ENCODE results near the gene SIGLEC7. TPM values are rescaled to one million over a fixed set of nuclear protein-coding genes. Genes with fewer than 3 reads are reported as not detected.

Gene SIGLEC7
- total RNA-seq, 4 donors from 2014 or later: not detected

DNA sequence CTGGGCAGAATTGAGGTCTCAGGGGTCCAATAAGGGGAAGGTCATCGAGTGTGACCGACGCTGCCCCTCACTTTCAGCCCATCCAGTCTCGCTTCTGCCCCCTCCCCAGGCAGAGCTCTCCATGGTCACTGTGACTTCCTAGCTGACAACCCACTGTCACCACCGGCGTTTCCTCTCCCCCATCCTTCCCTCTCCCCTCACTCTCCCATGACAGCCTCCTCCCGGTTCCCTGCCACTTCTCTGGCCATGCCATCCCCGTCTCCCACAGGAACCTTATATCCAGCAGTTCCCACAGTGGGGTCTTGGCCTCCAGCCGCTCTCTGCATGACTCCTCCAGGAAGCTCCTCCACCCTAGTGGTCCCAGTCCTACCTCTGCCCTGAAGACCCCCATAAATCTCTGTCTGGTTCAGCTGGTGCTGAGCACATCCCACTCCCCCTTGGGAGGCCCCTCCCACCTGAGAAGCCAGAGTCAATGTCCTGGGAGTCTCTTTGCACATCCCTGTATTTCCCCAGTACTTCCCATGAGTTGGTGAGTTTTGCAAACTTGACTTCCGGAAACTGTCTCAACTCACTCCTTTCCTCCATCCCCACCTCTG, 58.1 kb downstream of the SIGLEC7 start:
- no peak overlapping the region for H3K4me3 ChIP-seq (ENCODE audit: low read depth, poor library complexity, severe bottlenecking)
- intact Hi-C loops (cut with DNase I; ENCODE audit: low total_unique reads): no loop called here
- DNase-seq (ENCODE audit: low spot score in 2 of 2): no peak
- no peak for TF ChIP-seq POLR2A (IDR thresholded peaks at IDR 0.05)
- TF ChIP-seq, protein P1, sequence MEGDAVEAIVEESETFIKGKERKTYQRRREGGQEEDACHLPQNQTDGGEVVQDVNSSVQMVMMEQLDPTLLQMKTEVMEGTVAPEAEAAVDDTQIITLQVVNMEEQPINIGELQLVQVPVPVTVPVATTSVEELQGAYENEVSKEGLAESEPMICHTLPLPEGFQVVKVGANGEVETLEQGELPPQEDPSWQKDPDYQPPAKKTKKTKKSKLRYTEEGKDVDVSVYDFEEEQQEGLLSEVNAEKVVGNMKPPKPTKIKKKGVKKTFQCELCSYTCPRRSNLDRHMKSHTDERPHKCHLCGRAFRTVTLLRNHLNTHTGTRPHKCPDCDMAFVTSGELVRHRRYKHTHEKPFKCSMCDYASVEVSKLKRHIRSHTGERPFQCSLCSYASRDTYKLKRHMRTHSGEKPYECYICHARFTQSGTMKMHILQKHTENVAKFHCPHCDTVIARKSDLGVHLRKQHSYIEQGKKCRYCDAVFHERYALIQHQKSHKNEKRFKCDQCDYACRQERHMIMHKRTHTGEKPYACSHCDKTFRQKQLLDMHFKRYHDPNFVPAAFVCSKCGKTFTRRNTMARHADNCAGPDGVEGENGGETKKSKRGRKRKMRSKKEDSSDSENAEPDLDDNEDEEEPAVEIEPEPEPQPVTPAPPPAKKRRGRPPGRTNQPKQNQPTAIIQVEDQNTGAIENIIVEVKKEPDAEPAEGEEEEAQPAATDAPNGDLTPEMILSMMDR (IDR thresholded peaks at IDR 0.05): no peak
- WGBS, 2 donors: 67 to 68% methylated on average over 10 of the region's 10 CpGs

DNA sequence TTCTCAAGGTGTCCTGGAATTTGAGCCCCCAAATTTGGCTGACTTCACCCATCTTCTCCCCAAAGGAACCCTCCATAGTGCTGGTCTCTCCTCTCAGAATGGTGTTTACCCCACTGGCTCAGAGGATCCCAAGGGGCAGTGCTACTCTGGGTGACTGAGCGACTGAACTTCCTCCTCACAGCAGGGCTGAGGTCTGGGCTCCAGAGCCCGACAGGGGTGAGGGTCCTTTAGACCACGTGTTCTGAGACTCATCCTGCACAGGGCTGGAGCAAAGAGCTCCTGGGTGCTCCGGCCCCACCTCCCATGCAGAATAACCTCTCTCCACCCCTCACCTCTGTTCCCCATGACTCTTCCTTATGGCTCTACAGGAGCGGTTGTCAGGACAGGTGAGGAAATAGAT, 59.6 kb downstream of the SIGLEC7 start:
- WGBS, 2 donors: 50 to 58% methylated on average over 5 of the region's 5 CpGs
- no peak overlapping the region for H3K4me3 ChIP-seq (ENCODE audit: low read depth, poor library complexity, severe bottlenecking)
- TF ChIP-seq POLR2A (IDR thresholded peaks at IDR 0.05): no peak
- TF ChIP-seq, protein P1 (IDR thresholded peaks at IDR 0.05): no peak
- intact Hi-C loops (cut with DNase I; ENCODE audit: low total_unique reads): no loop called here
- DNase-seq (ENCODE audit: low spot score in 2 of 2): no peak

Other genes with a start within 250 kb of the SIGLEC7 start
- under 1 TPM; 0.47 to 0.84 (median 0.74) TPM for gene KLK4, start 230.9 kb upstream of the SIGLEC7 start, total RNA-seq
- gene KLK5, start 189.3 kb upstream of the SIGLEC7 start, total RNA-seq: 100 to 1,000 TPM; 179 to 310 (median 271) TPM
- 1 to 10 TPM in 3 of 4 donors, under 1 TPM in 1; 0.27 to 9.5 (median 5.1) TPM for gene KLK6, start 172.7 kb upstream of the SIGLEC7 start, total RNA-seq
- gene KLK7, start 158.4 kb upstream of the SIGLEC7 start, total RNA-seq: 100 to 1,000 TPM; 206 to 251 (median 224) TPM
- gene KLK8, start 140.7 kb upstream of the SIGLEC7 start, total RNA-seq: 100 to 1,000 TPM in 3 of 4 donors, 10 to 100 TPM in 1; 67.1 to 117 (median 106) TPM
- gene KLK10, start 122.6 kb upstream of the SIGLEC7 start, total RNA-seq: 10 to 100 TPM; 30.0 to 94.1 (median 57.2) TPM
- 100 to 1,000 TPM; 219 to 420 (median 258) TPM for gene KLK11, start 115.7 kb upstream of the SIGLEC7 start, total RNA-seq
- 1 to 10 TPM in 1 of 4 donors, under 1 TPM in 1, not detected in 2; 0.96 to 2.1 TPM for gene KLK12, start 107.3 kb upstream of the SIGLEC7 start, total RNA-seq
- 10 to 100 TPM in 1 of 4 donors, 1 to 10 TPM in 3; 8.6 to 39.1 (median 9.5) TPM for gene KLK13, start 77.2 kb upstream of the SIGLEC7 start, total RNA-seq
- 10 to 100 TPM in 3 of 4 donors, 1 to 10 TPM in 1; 8.3 to 18.3 (median 12.2) TPM for gene KLK14, start 59.4 kb upstream of the SIGLEC7 start, total RNA-seq
- 10 to 100 TPM; 11.3 to 18.1 (median 16.7) TPM for gene CTU1, start 33.9 kb upstream of the SIGLEC7 start, total RNA-seq
- 1 to 10 TPM in 2 of 4 donors, under 1 TPM in 2; 0.15 to 2.7 (median 1.2) TPM for gene SIGLEC9, start 17.4 kb upstream of the SIGLEC7 start, total RNA-seq
- gene CD33, start 82.8 kb downstream of the SIGLEC7 start, total RNA-seq: 1 to 10 TPM; 1.4 to 2.5 (median 2.1) TPM
- not detected for gene SIGLECL1, start 108.8 kb downstream of the SIGLEC7 start, total RNA-seq
- under 1 TPM in 1 of 4 donors, not detected in 3; 0.27 TPM for gene IGLON5, start 169.3 kb downstream of the SIGLEC7 start, total RNA-seq
- gene VSIG10L, start 199.8 kb downstream of the SIGLEC7 start, total RNA-seq: 10 to 100 TPM; 31.0 to 42.9 (median 39.5) TPM
- gene ETFB, start 224.1 kb downstream of the SIGLEC7 start, total RNA-seq: 10 to 100 TPM; 52.5 to 79.2 (median 74.5) TPM
- gene CLDND2, start 226.7 kb downstream of the SIGLEC7 start, total RNA-seq: 1 to 10 TPM in 1 of 4 donors, not detected in 3; 1.8 TPM
- 1 to 10 TPM in 1 of 4 donors, not detected in 3; 1.3 TPM for gene NKG7, start 230.4 kb downstream of the SIGLEC7 start, total RNA-seq
- gene LIM2, start 245.7 kb downstream of the SIGLEC7 start, total RNA-seq: not detected
- gene C19orf84, start 248.3 kb downstream of the SIGLEC7 start, total RNA-seq: not detected

Data from lower leg skin (tissue), 4 donors.